Loucy (cell line): Measurements from ENCODE around the gene CKS2.

Source experiments
- H2AFZ ChIP-seq: fragments of 200-600 bp; sonication (generic); 2 replicates; pipeline ENCODE4 v1.6.0; 2016; ENCODE audit warnings: antibody characterized with exemption, mild to moderate bottlenecking, low read length, moderate library complexity
- H3F3A ChIP-seq: fragments of 200-600 bp; 2 replicates; pipeline ENCODE4 v1.6.0; 2016; ENCODE audit warnings: antibody characterized with exemption, low read depth, mild to moderate bottlenecking
- H3K27me3 ChIP-seq: fragments of 200-600 bp; sonication (generic); 2 replicates; pipeline ENCODE4 v1.6.1; 2014; ENCODE audit warnings: low read length, mild to moderate bottlenecking; ENCODE audit not compliant: insufficient read depth, poor library complexity, severe bottlenecking
- H3K36me3 ChIP-seq: fragments of 200-600 bp; sonication (generic); 2 replicates; pipeline ENCODE4 v1.6.1; 2016; ENCODE audit warnings: low read length; ENCODE audit not compliant: insufficient read depth
- H3K4me1 ChIP-seq: fragments of 200-600 bp; sonication (generic); 2 replicates; pipeline ENCODE4 v1.5.1; 2014; ENCODE audit warnings: low read length, mild to moderate bottlenecking; ENCODE audit not compliant: insufficient read depth, poor library complexity, severe bottlenecking
- H3K4me2 ChIP-seq: fragments of 200-600 bp; sonication (generic); 2 replicates; pipeline ENCODE4 v1.6.0; 2014; ENCODE audit warnings: antibody characterized with exemption, low read length, low read depth, mild to moderate bottlenecking; ENCODE audit not compliant: poor library complexity, severe bottlenecking
- H3K4me3 ChIP-seq: fragments of 200-600 bp; sonication (generic); 2 replicates; pipeline ENCODE4 v1.5.1; 2014; ENCODE audit warnings: low read length, mild to moderate bottlenecking, mixed read lengths; ENCODE audit not compliant: poor library complexity, severe bottlenecking
- H3K79me2 ChIP-seq: fragments of 200-600 bp; sonication (generic); 2 replicates; pipeline ENCODE4 v1.6.1; 2014; ENCODE audit warnings: low read length; ENCODE audit not compliant: insufficient read depth
- H3K9ac ChIP-seq: fragments of 200-600 bp; sonication (generic); 2 replicates; pipeline ENCODE4 v1.6.0; 2014; ENCODE audit warnings: mild to moderate bottlenecking, low read depth, low read length, moderate library complexity; ENCODE audit not compliant: poor library complexity, severe bottlenecking
- H3K9me2 ChIP-seq: fragments of 200-600 bp; sonication (generic); replicated peaks from 2 replicates; pipeline ENCODE4 v1.6.1; 2016; ENCODE audit warnings: low read depth, low read length, mixed read lengths
- H3K9me3 ChIP-seq: fragments of 200-600 bp; sonication (generic); 2 replicates; pipeline ENCODE4 v1.6.1; 2014; ENCODE audit warnings: mild to moderate bottlenecking, antibody characterized with exemption, low read length, low read depth; ENCODE audit not compliant: insufficient read depth
- H4K20me1 ChIP-seq: fragments of 200-600 bp; sonication (generic); 2 replicates; pipeline ENCODE4 v1.6.0; 2014; ENCODE audit warnings: antibody characterized with exemption, low read length, mild to moderate bottlenecking; ENCODE audit not compliant: insufficient read depth, poor library complexity, severe bottlenecking
- CTCF ChIP-seq: fragments of 200-600 bp; sonication (generic); conservative IDR thresholded peaks from 2 replicates; pipeline ENCODE4 v1.5.1; 2014; ENCODE audit warnings: mild to moderate bottlenecking, antibody characterized with exemption, low read length
- EZH2phosphoT487 ChIP-seq: fragments of 200-600 bp; IDR thresholded peaks from 2 replicates; pipeline ENCODE4 v1.6.1; 2018; ENCODE audit warnings: antibody characterized with exemption, mild to moderate bottlenecking, moderate library complexity, borderline replicate concordance

CKS2 gene

DNA sequence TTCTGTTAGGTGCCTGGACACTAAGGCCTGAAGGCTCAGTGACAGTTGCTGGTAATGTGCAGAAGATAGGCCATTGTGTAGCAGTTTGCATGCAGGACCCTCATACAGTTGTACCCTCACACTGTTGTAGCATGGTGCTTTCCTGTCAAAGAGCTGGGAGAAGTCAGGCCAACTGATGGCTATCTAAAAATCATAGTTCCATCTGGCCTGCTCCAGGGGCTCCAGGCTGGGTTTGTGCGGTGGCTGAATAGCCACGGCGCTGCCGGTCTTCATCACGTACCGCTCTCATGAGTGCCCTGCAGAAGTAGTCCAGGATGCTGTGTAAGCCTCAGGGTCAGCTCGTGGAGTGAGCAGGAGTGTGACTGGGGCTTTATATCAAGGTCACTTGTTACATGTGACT is 19.5 kb downstream of the CKS2 start:
- TF ChIP-seq EZH2phosphoT487: no peak
- TF ChIP-seq CTCF: no peak
- H3K4me2 ChIP-seq: no peak overlapping the region
- H3K36me3 ChIP-seq: peaks cover 74% of the 10 kb centered on the region
- no peaks in the 10 kb centered on the region for H3F3A ChIP-seq
- H3K9me3 ChIP-seq: no peaks in the 10 kb centered on the region
- H3K27me3 ChIP-seq: no peaks in the 10 kb centered on the region
- no peak overlapping the region for H2AFZ ChIP-seq
- no peak overlapping the region for H3K9ac ChIP-seq
- no peak overlapping the region for H3K4me3 ChIP-seq
- H3K79me2 ChIP-seq: no peaks in the 10 kb centered on the region
- H3K4me1 ChIP-seq: no peaks in the 10 kb centered on the region
- H3K9me2 ChIP-seq: no peaks in the 10 kb centered on the region
- no peaks in the 10 kb centered on the region for H4K20me1 ChIP-seq

DNA sequence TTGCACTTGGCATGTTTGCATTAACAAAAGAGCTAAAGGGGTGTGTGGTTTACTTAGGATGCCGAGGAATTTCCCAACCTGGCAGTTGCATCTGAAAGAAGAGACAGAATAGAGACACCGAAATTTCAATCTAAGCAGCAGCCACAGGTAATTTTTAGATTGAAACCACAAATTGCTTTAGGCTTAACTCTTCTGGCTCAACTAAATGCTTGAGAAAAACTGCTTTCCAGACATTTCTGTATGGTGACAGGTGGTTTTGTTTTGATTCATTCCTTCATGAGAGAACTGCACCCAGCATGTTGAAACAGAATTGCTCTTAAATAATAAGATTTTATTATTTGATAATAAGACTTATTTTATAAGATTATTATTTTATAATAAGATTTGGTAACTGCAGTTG is 28.8 kb downstream of the CKS2 start:
- Histone ChIP-seq H3K36me3 (peaks cover 83% of the 10 kb centered on the region), H3K4me2 (no peak overlapping the region), H3K9ac (no peak overlapping the region)

GRCh38 chr9:89340332-89340731 is 29.3 kb downstream of the CKS2 start:
- Histone ChIP-seq H3K4me2 (no peak overlapping the region), H3K27me3 (no peaks in the 10 kb centered on the region), H2AFZ (no peak overlapping the region), H3K79me2 (no peaks in the 10 kb centered on the region), H3K4me1 (no peaks in the 10 kb centered on the region), H4K20me1 (no peaks in the 10 kb centered on the region), H3F3A (no peaks in the 10 kb centered on the region), H3K9me2 (no peaks in the 10 kb centered on the region), H3K36me3 (peaks cover 84% of the 10 kb centered on the region), H3K9ac (no peak overlapping the region), H3K9me3 (0 out of 2 replicates have a peak, but pooled peaks cover 5% of the 10 kb centered on the region), H3K4me3 (no peak overlapping the region)
- TF ChIP-seq EZH2phosphoT487: no peak
- TF ChIP-seq CTCF: no peak

More for the DNA sequence above, 28.8 kb downstream of the CKS2 start:
- Histone ChIP-seq H3K4me3 (no peak overlapping the region), H3K4me1 (no peaks in the 10 kb centered on the region), H3K79me2 (no peaks in the 10 kb centered on the region), H3K9me2 (no peaks in the 10 kb centered on the region), H4K20me1 (no peaks in the 10 kb centered on the region), H3F3A (no peaks in the 10 kb centered on the region), H3K27me3 (no peaks in the 10 kb centered on the region), H3K9me3 (0 out of 2 replicates have a peak, but pooled peaks cover 4% of the 10 kb centered on the region), H2AFZ (no peak overlapping the region)
- TF ChIP-seq EZH2phosphoT487 (no peak), CTCF (no peak)
